Measurements from ENCODE around the gene ZNF467.

ZNF467 gene

DNA sequence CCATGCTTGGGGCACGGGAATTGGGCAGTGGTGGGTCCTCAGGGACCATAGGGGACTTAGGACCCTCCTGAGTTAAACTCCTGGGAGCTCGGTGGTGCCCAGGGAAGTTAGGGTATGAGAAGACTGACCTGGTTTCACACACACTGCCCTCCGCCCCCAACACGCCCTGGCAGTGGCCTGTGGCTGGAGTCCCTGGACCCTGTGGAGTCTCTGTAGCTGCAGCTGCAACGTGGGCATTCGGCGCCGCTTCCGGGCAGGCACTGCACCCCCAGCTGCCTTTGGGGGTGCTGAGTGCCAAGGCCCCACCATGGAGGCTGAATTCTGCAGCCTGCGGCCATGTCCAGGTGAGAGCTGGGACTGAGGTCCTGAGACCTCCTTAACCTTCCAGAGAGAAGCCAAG lies 34.9 kb upstream of the ZNF467 start:
- DNase-seq (ENCODE audit: low spot score) = no peak

DNA sequence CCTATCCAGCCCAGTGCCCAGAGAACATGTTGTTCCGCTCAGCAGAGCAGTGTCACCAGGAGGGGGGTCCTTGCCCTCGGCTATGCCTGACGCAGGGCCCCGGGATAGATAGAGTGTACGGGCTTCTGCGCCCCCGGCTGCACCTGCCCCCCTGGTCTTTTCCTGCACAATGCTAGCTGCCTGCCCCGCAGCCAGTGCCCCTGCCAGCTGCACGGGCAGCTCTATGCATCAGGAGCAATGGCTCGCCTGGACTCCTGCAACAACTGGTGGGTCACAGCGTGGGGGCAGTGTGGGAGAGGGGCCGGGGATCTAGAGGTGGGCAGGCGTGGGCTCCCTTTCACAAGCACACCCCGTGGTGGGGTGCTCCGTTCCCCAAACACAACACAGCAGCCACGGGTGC lies 33.3 kb upstream of the ZNF467 start:
- no peak for DNase-seq (ENCODE audit: low spot score)

DNA sequence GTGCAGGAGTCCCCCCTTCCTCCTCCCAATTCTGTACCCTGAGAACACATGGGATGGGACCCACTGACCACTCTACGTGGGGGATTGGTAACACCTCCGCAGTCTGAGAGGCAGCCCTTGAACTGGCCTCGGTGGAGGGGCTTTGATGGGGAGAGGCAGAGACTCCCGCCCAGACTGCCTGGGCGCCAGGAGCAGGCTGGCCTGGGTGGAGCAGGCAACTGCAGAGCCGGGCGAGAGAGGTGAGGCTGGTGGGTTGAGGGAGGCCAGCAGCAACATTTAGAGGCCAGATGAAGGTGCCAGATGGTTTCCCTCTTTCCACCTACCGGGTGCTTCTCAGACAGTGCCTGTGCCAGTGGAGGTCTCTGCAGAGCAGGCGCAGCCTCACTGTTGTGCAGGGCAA lies 30.7 kb upstream of the ZNF467 start:
- no peak for DNase-seq (ENCODE audit: low spot score)

DNA sequence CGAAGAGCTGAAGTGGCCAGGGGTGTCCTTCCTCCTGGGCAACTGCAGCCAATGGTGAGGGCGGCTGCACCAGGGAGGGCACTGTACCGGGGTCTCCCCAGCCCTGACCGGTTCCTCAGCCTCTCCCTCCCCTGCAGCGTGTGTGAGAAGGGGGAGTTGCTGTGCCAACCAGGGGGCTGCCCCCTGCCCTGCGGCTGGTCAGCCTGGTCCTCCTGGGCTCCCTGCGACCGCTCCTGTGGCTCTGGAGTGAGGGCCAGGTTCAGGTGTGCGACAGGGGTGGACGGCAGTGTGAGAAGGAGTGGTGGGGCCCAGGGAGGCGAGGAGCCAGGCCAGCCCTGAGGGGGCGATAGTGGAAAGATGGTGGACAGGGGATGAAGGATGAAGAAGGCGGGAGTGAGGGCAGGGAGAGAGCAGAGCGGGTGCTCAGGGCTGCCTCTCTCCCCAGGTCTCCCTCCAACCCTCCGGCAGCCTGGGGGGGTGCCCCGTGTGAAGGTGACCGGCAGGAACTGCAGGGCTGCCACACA lies 30.2 kb upstream of the ZNF467 start:
- DNase-seq (ENCODE audit: low spot score) = no peak

DNA sequence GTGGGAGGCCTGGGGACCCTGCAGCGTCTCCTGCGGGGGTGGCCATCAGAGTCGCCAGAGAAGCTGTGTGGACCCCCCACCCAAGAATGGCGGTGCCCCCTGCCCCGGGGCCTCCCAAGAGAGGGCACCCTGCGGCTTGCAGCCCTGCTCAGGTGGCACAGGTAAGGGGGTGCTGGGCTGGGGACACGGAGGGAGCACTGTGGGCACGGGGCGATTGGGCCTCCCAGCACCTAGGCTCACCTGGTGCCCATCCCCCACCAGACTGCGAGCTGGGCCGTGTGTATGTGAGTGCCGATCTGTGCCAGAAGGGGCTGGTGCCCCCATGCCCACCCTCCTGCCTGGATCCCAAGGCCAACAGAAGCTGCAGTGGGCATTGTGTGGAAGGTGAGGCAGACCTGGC lies 29.6 kb upstream of the ZNF467 start:
- DNase-seq (ENCODE audit: low spot score) = no peak

DNA sequence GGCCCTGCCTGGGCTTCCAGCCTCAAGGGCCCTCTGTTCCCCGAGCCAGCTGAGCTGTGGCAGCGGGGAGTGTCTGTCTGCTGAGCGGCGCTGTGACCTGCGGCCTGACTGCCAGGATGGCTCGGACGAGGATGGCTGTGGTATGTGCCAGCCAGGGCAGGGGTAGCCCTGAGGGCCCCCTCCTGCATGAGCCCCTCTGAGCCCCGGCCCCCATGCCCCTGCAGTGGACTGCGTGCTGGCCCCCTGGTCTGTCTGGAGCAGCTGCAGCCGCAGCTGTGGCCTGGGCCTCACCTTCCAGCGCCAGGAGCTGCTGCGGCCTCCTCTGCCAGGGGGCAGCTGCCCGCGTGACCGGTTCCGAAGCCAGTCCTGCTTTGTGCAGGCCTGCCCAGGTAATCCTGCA lies 28.4 kb upstream of the ZNF467 start:
- DNase-seq (ENCODE audit: low spot score) = no peak

DNA sequence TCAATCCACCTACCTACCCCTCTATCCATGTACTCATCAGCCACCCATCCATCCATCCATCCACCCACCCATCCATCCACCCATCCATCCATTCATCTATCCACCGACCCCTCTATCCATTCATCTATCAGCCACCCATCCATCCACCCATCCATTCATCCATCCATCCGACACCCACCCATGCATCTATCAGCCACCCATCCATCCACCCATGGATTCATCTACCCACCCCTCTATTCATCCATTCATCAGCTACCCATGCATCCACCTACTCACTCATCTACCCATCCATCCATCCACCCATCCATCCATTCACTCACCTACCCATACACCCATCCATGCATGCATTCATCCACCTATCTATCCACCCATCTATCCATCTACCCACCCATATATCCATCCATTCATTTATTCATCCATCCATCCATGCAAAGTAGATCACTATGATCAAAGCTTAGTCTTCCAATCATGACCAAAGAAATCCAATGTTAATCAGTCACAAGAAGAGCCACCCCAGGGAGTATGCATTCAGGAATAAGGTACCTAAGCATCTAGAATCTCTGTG lies 27.7 kb upstream of the ZNF467 start:
- no peak for DNase-seq (ENCODE audit: low spot score)

DNA sequence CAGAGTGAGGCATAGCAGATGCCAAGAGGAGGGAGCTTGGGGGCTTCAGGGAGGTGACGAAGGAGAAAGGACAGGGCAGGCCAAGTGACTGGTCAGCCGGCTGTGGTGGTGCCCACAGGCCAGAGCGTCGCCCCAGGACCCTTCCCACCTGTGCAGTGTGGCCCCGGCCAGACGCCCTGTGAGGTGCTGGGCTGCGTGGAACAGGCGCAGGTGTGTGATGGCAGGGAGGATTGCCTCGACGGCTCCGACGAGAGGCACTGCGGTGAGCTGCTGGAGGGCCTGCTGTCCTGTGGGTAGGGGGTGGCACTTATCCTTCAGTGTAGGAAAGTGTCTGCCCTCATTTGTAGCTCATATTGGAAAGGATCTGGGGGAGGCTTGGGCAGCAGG lies 26.8 kb upstream of the ZNF467 start:
- DNase-seq (ENCODE audit: low spot score) = no peak

DNA sequence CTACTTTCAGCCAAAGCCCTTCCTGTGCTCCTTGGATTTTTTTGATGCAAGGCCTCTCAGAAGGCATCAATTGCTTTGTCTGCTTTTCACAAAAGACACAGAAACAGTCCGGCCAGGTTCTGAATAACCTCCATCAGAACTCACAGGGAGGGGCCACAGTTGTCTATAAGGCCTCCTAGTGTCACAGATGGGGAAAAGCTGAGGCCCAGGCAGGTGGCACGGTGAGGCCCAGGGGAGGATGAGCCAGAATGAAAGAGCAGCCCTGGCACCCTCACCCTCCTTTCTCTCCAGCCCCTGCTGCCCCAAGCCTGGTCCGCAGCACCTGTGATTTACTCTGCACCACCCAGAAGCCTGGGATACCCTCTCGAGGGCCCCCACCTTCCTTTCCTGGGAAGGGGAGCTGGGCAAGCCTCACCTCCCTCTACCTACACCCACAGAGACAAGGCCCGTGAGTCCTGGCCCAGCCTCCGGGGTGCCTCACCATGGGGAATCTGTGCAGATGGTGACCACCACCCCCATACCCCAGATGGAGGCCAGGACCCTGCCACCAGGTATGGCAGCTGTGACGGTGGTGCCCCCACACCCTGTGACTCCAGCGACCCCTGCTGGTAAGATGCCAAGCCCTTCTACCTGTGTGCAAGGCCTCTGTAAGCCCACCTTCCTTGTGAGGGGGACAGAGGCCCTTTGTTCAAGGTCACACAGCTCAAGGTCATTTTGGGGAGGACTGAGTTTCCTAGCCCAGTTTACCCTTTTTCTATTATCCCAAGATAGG lies 26.2 kb upstream of the ZNF467 start:
- DNase-seq (ENCODE audit: low spot score) = peak; percentile 72

DNA sequence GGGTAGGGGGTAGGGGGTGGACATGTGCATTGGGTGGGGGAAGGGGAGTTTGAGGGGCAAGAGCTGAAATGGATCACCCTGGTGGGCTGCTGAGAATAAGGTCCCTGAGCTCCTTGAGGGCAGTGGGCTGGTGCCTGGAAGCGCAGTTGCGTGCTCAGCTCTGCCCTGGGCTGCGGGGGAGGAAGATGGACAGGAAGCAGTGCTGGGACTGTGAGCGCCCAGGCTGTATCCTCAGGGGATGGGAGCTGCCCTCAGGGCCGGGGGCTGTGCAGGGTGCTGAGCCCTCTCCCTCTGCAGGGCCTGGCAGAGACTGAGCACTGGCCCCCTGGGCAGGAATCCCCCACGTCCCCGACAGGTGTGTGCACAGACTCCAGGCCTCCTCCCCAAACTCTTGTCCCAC lies 24.4 kb upstream of the ZNF467 start:
- DNase-seq (ENCODE audit: low spot score) = no peak

DNA sequence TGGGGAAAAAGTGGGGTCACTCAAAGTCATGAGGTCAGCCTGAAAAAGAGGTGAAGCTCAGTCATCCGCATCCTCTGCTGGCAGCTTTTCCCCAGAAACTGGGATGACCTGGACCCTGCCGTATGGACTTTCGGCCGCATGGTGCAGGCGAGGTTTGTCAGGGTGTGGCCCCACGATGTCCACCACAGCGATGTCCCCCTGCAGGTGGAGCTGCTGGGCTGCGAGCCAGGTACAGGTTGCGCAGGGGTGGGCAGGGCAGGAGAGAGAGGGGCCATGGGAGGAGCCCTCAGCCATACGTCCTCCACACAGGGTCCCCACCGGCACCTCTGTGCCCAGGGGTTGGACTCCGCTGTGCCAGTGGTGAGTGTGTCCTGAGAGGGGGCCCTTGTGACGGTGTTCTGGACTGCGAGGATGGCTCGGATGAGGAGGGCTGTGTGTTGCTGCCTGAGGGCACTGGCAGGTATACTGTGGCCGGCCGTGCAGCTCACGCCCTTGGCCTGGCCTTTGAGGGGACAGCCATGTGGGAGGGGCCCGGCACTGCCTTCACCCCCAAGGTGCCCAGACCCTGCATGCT lies 23.0 kb upstream of the ZNF467 start:
- DNase-seq (ENCODE audit: low spot score) = no peak

DNA sequence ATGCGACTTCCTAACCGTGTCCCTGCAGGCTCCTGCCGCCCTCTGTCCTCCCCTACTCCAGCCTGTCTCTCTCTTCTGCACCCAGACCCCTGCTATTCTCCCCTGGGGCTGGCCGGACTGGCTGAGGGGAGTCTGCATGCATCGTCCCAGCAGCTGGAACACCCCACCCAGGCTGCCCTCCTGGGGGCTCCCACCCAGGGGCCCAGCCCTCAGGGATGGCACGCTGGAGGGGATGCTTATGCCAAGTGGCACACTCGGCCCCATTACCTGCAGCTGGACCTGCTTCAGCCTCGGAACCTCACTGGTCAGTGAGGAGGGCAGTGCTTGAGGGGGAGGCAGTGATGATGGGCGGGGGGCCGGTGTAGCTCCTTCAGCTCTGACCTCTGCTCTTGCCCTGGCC lies 21.7 kb upstream of the ZNF467 start:
- no peak for DNase-seq (ENCODE audit: low spot score)

DNA sequence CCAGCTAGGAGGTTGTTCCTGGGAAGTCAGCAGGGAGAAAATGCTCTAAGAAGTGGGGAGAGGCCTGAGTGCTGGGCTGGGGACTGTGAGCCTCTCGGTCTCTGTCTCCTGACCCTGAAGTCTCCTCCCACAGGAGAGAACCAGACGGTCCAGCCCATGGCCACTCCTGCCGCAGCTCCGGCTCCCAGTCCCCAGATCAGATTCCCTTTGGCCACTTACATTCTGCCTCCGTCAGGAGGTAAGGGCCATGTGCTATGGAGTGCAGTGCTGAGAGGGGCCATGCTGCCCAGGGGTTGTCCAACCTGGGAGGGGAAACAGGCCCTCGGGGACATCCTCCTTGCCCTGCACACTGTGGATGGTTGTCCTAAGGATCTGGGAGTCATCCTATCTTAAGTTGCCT lies 21.3 kb upstream of the ZNF467 start:
- DNase-seq (ENCODE audit: low spot score) = no peak

DNA sequence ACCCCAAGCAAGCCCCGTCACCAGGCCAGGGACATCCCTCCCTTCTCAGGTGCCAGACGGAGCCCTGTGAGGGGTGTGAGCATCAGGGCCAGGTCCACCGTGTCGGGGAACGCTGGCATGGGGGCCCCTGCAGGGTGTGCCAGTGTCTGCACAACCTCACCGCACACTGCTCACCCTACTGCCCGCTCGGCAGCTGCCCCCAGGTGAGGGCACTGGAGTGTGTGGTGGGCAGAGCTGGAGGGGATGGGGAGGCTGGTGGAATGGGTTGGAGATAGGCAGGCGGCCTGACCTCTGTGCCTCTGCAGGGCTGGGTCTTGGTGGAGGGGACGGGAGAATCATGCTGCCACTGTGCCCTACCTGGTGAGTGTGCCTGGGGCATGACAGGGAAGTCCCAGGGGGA lies 19.9 kb upstream of the ZNF467 start:
- DNase-seq (ENCODE audit: low spot score) = no peak

DNA sequence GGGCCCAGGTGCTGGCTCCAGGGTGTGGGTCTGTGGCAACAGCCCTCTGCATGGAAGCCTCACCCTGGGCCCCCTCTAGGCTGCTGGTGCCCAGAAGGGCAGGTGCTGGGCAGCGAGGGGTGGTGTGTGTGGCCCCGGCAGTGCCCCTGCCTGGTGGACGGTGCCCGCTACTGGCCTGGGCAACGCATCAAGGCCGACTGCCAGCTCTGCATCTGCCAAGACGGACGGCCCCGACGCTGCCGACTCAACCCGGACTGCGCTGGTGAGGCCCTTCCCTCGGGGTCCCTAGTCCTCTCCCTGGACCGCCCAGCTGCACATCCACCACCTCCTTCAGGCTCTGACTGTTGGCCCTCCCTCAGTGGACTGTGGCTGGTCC lies 18.8 kb upstream of the ZNF467 start:
- DNase-seq (ENCODE audit: low spot score) = no peak

DNA sequence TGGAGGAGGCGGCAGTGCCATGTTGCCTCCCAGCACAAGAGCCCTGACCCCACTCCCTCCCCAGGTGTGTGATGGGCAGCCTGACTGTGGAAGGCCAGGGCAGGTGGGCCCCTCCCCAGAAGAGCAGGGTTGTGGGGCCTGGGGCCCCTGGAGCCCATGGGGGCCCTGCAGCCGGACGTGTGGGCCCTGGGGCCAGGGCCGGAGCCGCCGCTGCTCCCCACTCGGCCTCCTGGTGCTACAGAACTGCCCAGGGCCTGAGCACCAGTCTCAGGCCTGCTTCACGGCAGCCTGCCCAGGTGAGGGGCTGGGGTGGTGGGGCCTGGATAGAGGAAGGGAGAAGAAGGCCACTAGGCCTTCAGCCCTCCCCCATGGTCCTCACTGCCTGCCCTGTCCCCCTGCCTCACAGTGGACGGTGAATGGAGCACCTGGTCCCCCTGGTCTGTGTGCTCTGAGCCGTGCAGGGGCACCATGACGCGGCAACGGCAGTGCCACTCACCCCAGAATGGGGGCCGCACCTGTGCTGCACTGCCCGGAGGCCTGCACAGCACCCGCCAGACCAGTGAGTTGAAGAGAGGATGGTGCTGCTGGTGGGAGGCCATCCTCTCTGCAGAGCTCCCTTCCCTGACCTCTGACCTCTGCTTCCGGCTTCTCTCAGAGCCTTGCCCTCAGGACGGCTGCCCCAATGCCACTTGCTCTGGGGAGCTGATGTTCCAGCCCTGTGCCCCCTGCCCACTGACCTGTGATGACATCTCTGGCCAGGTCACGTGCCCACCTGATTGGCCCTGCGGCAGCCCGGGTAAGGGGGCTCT lies 18.2 kb upstream of the ZNF467 start:
- DNase-seq (ENCODE audit: low spot score) = no peak

DNA sequence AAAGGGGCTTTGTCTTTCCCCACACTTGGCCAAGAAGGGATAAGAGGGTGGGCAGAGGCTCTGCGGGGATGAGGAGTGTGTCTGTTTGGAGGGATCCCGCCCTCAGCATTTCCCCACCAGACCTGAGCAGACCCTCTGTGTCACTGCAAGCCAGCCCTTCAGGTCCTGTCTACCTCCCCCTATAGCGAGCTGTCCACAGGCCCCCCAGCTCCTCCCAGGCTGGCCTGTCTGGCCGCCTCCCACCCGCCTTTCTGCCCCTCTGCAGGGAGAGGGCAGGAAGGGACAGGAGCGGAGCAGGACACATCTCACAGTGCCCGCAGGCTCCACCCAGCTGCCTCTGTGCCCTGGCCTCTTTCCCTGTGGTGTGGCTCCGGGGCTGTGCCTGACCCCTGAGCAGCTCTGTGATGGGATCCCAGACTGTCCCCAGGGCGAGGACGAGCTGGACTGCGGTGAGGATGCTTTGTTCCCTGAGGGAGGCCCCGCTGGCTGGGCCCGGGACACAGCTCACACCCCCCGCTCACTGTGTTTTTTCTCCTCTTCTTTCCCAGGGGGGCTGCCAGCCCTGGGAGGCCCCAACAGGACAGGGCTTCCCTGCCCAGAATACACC lies 17.5 kb upstream of the ZNF467 start:
- DNase-seq (ENCODE audit: low spot score) = no peak

DNA sequence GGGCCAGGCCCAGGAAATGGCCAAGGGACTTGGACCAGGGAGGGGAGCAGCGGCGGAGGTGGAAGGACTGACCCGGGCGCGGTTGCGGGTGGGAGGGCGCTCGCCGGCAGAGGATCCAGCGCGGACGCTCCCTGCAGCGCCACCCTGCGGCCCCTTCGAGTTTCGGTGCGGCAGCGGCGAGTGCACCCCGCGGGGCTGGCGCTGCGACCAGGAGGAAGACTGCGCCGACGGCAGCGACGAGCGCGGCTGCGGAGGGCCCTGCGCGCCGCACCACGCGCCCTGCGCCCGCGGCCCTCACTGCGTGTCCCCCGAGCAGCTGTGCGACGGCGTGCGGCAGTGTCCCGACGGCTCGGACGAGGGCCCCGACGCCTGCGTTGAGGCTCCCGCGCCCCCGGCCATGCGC lies 16.8 kb upstream of the ZNF467 start:
- DNase-seq (ENCODE audit: low spot score) = no peak

DNA sequence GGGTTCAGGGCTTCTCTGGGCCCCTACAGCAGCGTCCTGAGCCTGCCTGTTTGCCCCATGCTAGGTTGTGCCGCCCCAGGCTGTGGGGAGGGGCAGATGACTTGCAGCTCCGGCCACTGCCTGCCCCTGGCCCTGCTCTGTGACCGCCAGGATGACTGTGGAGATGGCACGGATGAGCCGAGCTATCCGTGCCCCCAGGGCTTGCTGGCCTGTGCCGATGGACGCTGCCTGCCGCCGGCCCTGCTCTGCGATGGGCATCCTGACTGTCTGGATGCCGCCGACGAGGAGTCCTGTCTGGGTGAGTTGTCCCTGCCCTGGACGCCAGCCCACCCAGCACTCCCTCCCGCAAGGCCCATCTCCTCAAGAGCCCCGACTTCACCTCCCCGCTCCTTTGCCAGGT lies 15.7 kb upstream of the ZNF467 start:
- DNase-seq (ENCODE audit: low spot score) = no peak

DNA sequence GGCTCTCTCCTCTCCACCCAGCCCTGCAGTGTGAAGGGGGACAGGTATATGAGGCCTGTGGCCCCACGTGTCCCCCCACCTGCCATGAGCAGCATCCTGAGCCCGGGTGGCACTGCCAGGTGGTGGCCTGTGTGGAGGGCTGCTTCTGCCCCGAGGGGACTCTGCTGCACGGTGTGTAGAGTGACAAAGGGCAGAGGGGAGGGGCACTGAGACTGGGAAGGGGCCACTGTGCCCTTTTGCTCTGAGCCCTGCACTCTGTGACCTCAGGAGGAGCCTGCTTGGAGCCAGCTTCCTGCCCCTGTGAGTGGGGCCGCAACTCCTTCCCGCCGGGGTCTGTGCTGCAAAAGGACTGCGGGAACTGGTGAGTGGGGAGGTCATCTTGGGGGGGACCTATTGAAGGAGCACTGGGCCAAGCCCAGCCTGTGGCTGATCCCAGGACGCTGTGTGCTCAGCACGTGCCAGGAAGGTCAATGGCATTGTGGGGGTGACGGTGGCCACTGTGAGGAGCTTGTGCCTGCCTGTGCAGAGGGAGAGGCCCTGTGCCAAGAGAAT lies 15.0 kb upstream of the ZNF467 start:
- no peak for DNase-seq (ENCODE audit: low spot score)

DNA sequence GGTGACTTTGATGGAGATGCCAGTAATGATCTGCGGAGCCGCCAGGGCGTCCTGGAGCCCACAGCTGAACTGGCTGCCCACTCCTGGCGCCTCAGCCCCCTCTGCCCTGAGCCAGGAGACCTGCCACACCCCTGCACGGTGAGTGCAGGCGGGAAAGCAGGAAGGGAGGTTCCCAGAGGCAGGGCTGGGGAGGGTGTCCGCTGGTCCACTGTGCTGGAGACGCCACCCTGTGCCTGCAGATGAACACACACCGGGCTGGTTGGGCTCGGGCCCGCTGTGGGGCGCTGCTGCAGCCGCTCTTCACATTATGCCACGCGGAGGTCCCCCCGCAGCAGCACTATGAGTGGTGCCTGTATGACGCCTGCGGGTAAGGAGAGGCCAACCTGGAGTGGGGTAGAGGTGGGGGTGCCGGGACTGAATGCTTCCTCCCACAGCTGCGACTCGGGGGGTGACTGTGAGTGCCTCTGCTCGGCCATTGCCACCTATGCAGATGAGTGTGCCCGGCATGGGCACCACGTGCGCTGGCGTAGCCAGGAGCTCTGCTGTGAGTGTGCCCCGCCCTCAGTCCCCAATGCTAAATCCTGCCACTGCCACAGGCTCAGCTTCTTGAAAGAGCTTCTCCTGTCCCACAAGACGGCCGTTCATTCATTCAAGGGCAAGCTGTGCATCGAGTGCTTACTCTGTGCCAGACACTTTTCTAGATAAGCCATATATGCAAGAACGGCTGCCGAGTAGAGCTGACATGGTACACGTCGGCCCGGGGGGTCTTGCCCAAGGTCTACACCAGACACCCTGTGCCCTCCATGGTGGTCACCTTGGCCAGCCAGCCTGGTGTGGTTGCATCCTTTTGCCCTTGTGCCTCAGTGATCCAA lies 14.3 kb upstream of the ZNF467 start:
- no peak for DNase-seq (ENCODE audit: low spot score)

All from NAMALWA (cell line).